K562 (cell line): Measurements from ENCODE around the gene SLC25A51. TPM values are rescaled to one million over a fixed set of nuclear protein-coding genes. Genes with fewer than 3 reads are reported as not detected.

Experiments used
- ATAC-seq: fragments of 200-7000 bp; cut with Tn5 transposase; 3 replicates; pipeline ENCODE4 v1.9.1; 2020; ENCODE audit warnings: moderate library complexity
- BruUV-seq: library from RNA; stranded (reverse); fragments of 400-500 nt; replicated peaks from 2 replicates; lab custom pipeline; 2021; lab: Mats Ljungman, UMichigan
- CTCF ChIA-PET: fragments of 300-600 bp; formaldehyde crosslinking; extraction: SDS; loops from one replicate; lab custom pipeline; 2021; ENCODE audit warnings: low intra/inter-chr PET ratio; lab: Yijun Ruan, JAX
- POLR2A ChIA-PET: fragments of 300-600, 350-650 bp; sonication (Branson Sonifier 250); formaldehyde crosslinking; extraction: SDS; loops from one replicate; lab custom pipeline; 2021; ENCODE audit warnings: antibody characterized with exemption, inconsistent platforms; lab: Yijun Ruan, JAX
- DNase-seq, 4 experiments: peaks; one replicate each; pipeline versions ENCODE4 v3.0.0 to v3.0.0-alpha.2; 2011 to 2018; ENCODE audit warnings: low spot score in 3 of 4, mixed read lengths in 3 of 4; ENCODE audit errors: extremely low read depth in 1 of 4
- FAIRE-seq: peaks from 2 replicates; lab custom pipeline; 2011; peaks lifted over from hg19 to GRCh38; lab: Jason Lieb, UNC
- H2AFZ ChIP-seq: 2 replicates; pipeline ENCODE4 v1.6.0; 2011; ENCODE audit warnings: low read depth, low read length, control low read depth, inconsistent platforms
- H3K27ac ChIP-seq: fragments of 200-600 bp; 3 replicates; pipeline ENCODE4 v1.8.0; 2011; ENCODE audit warnings: low read depth, mild to moderate bottlenecking, control low read depth, inconsistent platforms, low read length, moderate library complexity, mixed read lengths; ENCODE audit errors: extremely low read depth
- H3K27me3 ChIP-seq, 2 experiments: fragments of 300-600 bp in 1 of 2; 2 replicates in 1 of 2; 3 replicates in 1 of 2; pipeline versions ENCODE4 v1.6.0 to v1.8.0; 2011; ENCODE audit warnings: inconsistent platforms in 2 of 2, low read length in 2 of 2, mild to moderate bottlenecking in 1 of 2, mixed read lengths in 1 of 2, moderate library complexity in 1 of 2; ENCODE audit not compliant: control insufficient read depth in 2 of 2, insufficient read depth in 2 of 2
- H3K36me3 ChIP-seq: fragments of 300-600 bp; 3 replicates; pipeline ENCODE4 v1.8.0; 2011; ENCODE audit warnings: mild to moderate bottlenecking, low read length, inconsistent platforms; ENCODE audit not compliant: control insufficient read depth, insufficient read depth
- H3K4me1 ChIP-seq, 2 experiments: fragments of 200-600 bp in 1 of 2; replicated peaks in 1 of 2; 2 replicates in 1 of 2; 3 replicates in 1 of 2; pipeline versions ENCODE4 v1.5.1 to v1.8.0; 2011; ENCODE audit warnings: inconsistent platforms in 2 of 2, low read length in 2 of 2, mild to moderate bottlenecking in 1 of 2, mixed read lengths in 1 of 2, moderate library complexity in 1 of 2; ENCODE audit not compliant: control insufficient read depth in 2 of 2, insufficient read depth in 2 of 2
- H3K4me2 ChIP-seq: 2 replicates; pipeline ENCODE4 v1.6.1; 2011; ENCODE audit warnings: low read length, control low read depth, inconsistent platforms, mixed read lengths; ENCODE audit not compliant: insufficient read depth
- H3K4me3 ChIP-seq: fragments of 200-600 bp; sonication (generic), shearing (Covaris generic); 2 replicates; pipeline ENCODE4 v1.5.1; 2016; ENCODE audit warnings: control low read depth, inconsistent platforms
- H3K79me2 ChIP-seq: fragments of 200-600 bp; 3 replicates; pipeline ENCODE4 v1.8.0; 2011; ENCODE audit warnings: low read length, inconsistent platforms; ENCODE audit not compliant: control insufficient read depth, insufficient read depth
- H3K9ac ChIP-seq, 2 experiments: 2 replicates each; pipeline versions ENCODE4 v1.6.0 to v1.6.1; 2011; ENCODE audit warnings: low read depth in 2 of 2, low read length in 2 of 2, control low read depth in 1 of 2, inconsistent platforms in 1 of 2, mild to moderate bottlenecking in 1 of 2, mixed read lengths in 1 of 2; ENCODE audit not compliant: insufficient read depth in 1 of 2
- H3K9me1 ChIP-seq: one replicate; pipeline ENCODE4 v1.6.0; 2011; ENCODE audit warnings: inconsistent platforms, mild to moderate bottlenecking, low read length, moderate library complexity; ENCODE audit not compliant: control insufficient read depth, insufficient read depth
- H3K9me3 ChIP-seq: replicated peaks from 2 replicates; pipeline ENCODE4 v1.5.1; 2011; ENCODE audit warnings: low read depth, low read length, inconsistent platforms; ENCODE audit not compliant: control insufficient read depth, insufficient read depth
- H4K20me1 ChIP-seq: replicated peaks from 2 replicates; pipeline ENCODE4 v1.6.1; 2011; ENCODE audit warnings: low read length, inconsistent platforms, mixed read lengths; ENCODE audit not compliant: control insufficient read depth, insufficient read depth
- CTCF ChIP-seq, 3 experiments: IDR thresholded peaks in 2 of 3; conservative IDR thresholded peaks in 1 of 3; 2 replicates each; pipeline ENCODE4 v1.5.1; 2011 to 2012; ENCODE audit warnings: low read length in 3 of 3, mild to moderate bottlenecking in 3 of 3, control low read depth in 2 of 3, improper control_type of control experiment in 1 of 3, inconsistent platforms in 1 of 3, low read depth in 1 of 3, mixed read lengths in 1 of 3, moderate library complexity in 1 of 3; ENCODE audit not compliant: insufficient read depth in 2 of 3
- TAF7 ChIP-seq: fragments of 450-650 bp; IDR thresholded peaks from 2 replicates; pipeline ENCODE4 v1.6.1; 2016; ENCODE audit warnings: missing genetic modification characterization, missing compliant biosample characterization
- THAP7 ChIP-seq: fragments of 250-450 bp; sonication (Bioruptor Pico); IDR thresholded peaks from 2 replicates; pipeline ENCODE4 v1.5.0; 2021
- TSC22D4 ChIP-seq: fragments of 450-650 bp; IDR thresholded peaks from 2 replicates; pipeline ENCODE4 v1.6.1; 2016; ENCODE audit warnings: missing genetic modification characterization, missing biosample characterization, control low read depth
- ZBTB5 ChIP-seq: fragments of 450-650 bp; IDR thresholded peaks from 2 replicates; pipeline ENCODE4 v1.6.1; 2017; ENCODE audit warnings: antibody characterized with exemption
- ZFP36 ChIP-seq: fragments of 150-350 bp; IDR thresholded peaks from 2 replicates; pipeline ENCODE4 v1.6.1; 2018; ENCODE audit warnings: low read length, low read depth; ENCODE audit not compliant: partially characterized antibody
- WGBS: fragments of 100-300 bp; shearing (Covaris generic); methylation state at CpG from one replicate; pipeline ENCODE4 v1.1.6; 2016; ENCODE audit warnings: low coverage, mixed read lengths; ENCODE audit not compliant: insufficient coverage; ENCODE audit errors: missing lambda C conversion rate; 5-methylcytosine and 5-hydroxymethylcytosine counted together
- in situ Hi-C: fragments of 300-500 bp; cut with MboI; formaldehyde crosslinking; loops from 4 replicates; pipeline ENCODE4 v1.15.0; 2018; ENCODE audit warnings: inconsistent platforms, mixed read lengths
- intact Hi-C: fragments of 100-400 bp; cut with micrococcal nuclease; formaldehyde crosslinking; loops from 2 replicates; pipeline ENCODE4 v1.14.2; 2022
- polyA plus RNA-seq, 8 experiments: library from polyadenylated mRNA; depleted of rRNA in 4 of 8; stranded (reverse) in 5 of 8; unstranded in 3 of 8; fragments of >200 nt; fragmentation: Nextera tagmentation in 2 of 8; fragmentation: Illumina TruSeq in 1 of 8; extraction: Ambion mirVana in 2 of 8; extraction: Trizol in 1 of 8; gene quantifications; 2 replicates each; pipeline versions ENCODE4 v1.2.1 to v1.2.3, GENCODE V29; 2011 to 2014; ENCODE audit warnings: inconsistent platforms in 1 of 8, missing spikeins in 1 of 8
- total RNA-seq, 7 experiments: library from RNA; depleted of rRNA in 6 of 7; stranded (reverse); fragments of >200 nt in 6 of 7; fragmentation: Illumina TruSeq in 2 of 7; extraction: Trizol in 2 of 7; gene quantifications; 2 replicates each; pipeline versions ENCODE4 v1.2.1 to v1.2.3, GENCODE V29; 2011 to 2021; ENCODE audit warnings: low replicate concordance in 1 of 7

Gene SLC25A51
- total and polyA plus RNA-seq, 9 of the 15 experiments (the other 6 are each of a cell fraction or from before 2014, with no cell fraction given): 9.1 to 40.7 (median 24.5) TPM

- H3K9me1 ChIP-seq: peaks cover 5% of the 10 kb centered on the region
- H3K9me3 ChIP-seq: no peaks in the 10 kb centered on the region
- H3K4me3 ChIP-seq: no peak overlapping the region
- no peaks in the 10 kb centered on the region for H3K79me2 ChIP-seq
- no peak overlapping the region; a peak in 1 of 4 replicates for H3K9ac ChIP-seq
- WGBS: 82% methylated on average over 15 of the region's 15 CpGs
- TF ChIP-seq THAP7 (no peak), TSC22D4 (no peak), CTCF (IDR thresholded peaks at IDR 0.05 in 2 of 3, conservative IDR thresholded peaks at IDR 0.05 in 1 of 3; ENCODE audit: insufficient read depth in 2 of 3, low read depth in 1 of 3, low read length in 3 of 3) (peak in 1 of 3 experiments; percentile 11; a peak in 1 of 6 replicates), ZFP36 (peak; percentile 66), TAF7 (no peak), ZBTB5 (no peak)
- FAIRE-seq: peak; percentile 65
- DNase-seq: no peak
- intact Hi-C loops: no loop called here
- ChIA-PET POLR2A (interaction anchor here (0.6 to 1.5 kb wide), 6 partner anchors 12 to 392 kb away, joined by 3 read pairs; no protein-coding TSS in a partner anchor), CTCF (interaction anchor here (0.6 kb wide), 1 partner anchor 146 kb away, joined by 3 read pairs; no protein-coding TSS in a partner anchor)
- in situ Hi-C loops: no loop called here
- no peak overlapping the region for H3K27ac ChIP-seq
- peaks cover 10% of the 10 kb centered on the region; the same call in 1 of the 2 replicates for H4K20me1 ChIP-seq
- H3K4me2 ChIP-seq: no peak overlapping the region
- ATAC-seq: no peak
- peaks cover 11% of the 10 kb centered on the region; the same call in 1 of the 3 replicates for H3K36me3 ChIP-seq
- H3K27me3 ChIP-seq: no peaks in the 10 kb centered on the region
- no TSS peak for BruUV-seq
- H2AFZ ChIP-seq: no peak overlapping the region
- peaks cover 11 to 27% of the 10 kb centered on the region in 2 experiments; a peak in 4 of 5 replicates for H3K4me1 ChIP-seq
Observed at GRCh38 chr9:37921546-37922300, 17.8 kb upstream of the SLC25A51 start.
